ENCODE measurements around the gene DNAJB6.

GRCh38 chr7:157361537-157361936 lies 24.7 kb downstream of the DNAJB6 start:
- TF ChIP-seq CTCF (IDR thresholded peaks at IDR 0.05 in 2 of 3, conservative IDR thresholded peaks at IDR 0.05 in 1 of 3; ENCODE audit: borderline replicate concordance in 1 of 3, insufficient read depth in 1 of 3, low read depth in 2 of 3, low read length in 2 of 3): no peak
- no peak for TF ChIP-seq ZBTB33 (IDR thresholded peaks at IDR 0.05; ENCODE audit: extremely low read depth, insufficient replicate concordance, low read length)
